Keratinocyte (primary cell): Measurements from ENCODE around the gene ZBTB7B.

ENCODE experiments used
- CTCF ChIP-seq, 3 experiments: IDR thresholded peaks in 1 of 3; conservative IDR thresholded peaks in 1 of 3; optimal IDR thresholded peaks in 1 of 3; 2 replicates in 2 of 3; 3 replicates in 1 of 3; pipeline versions ENCODE3 to v1.5.1; 2011; ENCODE audit warnings: low read length in 3 of 3, mild to moderate bottlenecking in 3 of 3, moderate library complexity in 2 of 3, control low read depth in 1 of 3, inconsistent platforms in 1 of 3; ENCODE audit not compliant: insufficient read depth in 2 of 3; ENCODE audit errors: extremely low read depth in 1 of 3
- EZH2 ChIP-seq: IDR thresholded peaks from one replicate; pipeline ENCODE4 v1.6.1; 2012; ENCODE audit warnings: inconsistent platforms, mild to moderate bottlenecking, low read length, moderate library complexity

GRCh38 chr1:154975409-154976059 is 27.1 kb upstream of the ZBTB7B start:
- TF ChIP-seq CTCF (optimal IDR thresholded peaks at IDR 0.05 in 1 of 3, IDR thresholded peaks at IDR 0.05 in 1 of 3, conservative IDR thresholded peaks at IDR 0.05 in 1 of 3; ENCODE audit: extremely low read depth in 1 of 3, insufficient read depth in 2 of 3, low read length in 3 of 3) (no peak), EZH2 (no peak)
